HG03175 (cell line): ENCODE measurements around the gene RABGAP1L.
"Not testable (repeated sequence)": the region's sequence is repeated elsewhere in the genome, so short reads cannot be mapped to it uniquely, and the experiment has no call there.

ENCODE experiments used
- ATAC-seq: cut with Tn5 transposase; IDR thresholded peaks from one replicate; pipeline ENCODE4 v1.9.1; 2021; ENCODE audit warnings: mild to moderate bottlenecking, moderate library complexity; ENCODE audit not compliant: unreplicated experiment

Gene RABGAP1L

DNA sequence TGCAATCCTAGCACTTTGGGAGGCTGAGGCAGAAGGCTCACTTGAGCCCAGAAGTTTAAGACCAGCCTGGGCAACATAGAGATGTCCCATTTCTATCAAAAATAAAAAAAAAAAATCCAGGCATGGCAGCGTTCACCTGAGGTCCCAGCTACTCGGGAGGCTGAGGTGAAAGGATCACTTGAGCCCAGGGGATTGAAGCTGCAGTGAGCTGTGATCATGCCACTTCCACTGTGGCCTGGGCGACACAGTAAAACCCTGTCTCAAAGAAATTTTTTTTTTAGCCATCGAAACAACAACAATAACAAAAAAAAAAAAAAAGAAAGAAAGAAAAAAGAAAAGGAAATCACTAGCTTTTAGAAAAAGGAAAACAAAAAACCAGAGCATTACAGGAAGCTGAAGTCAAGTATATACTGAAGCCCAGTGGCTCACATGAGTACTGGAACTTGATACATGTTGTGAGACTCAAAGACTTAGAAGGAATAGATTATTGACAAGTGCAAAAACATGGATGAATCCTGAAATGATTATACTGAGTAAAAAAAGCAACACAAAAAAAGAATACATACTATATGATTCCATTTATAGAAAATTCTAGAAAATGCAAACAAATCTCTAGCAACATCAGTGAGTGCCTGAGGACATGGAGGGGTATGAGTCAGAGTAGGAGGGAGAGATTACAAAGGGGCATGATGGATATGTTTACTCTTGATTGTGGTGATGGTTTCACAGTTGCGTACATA, 6.1 kb upstream of the RABGAP1L start:
- no peak for ATAC-seq

DNA sequence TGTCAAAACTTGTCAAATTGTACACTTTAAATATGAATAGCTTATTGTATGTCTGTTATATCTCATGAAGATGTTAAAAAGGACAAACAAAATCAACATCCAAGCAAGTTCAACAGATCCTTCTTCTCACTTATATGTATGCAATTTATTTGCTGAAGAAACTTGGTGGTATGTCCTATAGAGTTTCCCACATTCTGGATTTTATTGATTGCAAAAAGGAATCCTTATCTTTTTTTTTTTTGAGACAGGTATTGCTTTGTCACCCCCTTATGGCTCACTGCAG, 5.6 kb upstream of the RABGAP1L start:
- ATAC-seq = no peak

- ATAC-seq = no peak
These were observed 2.9 kb upstream of the RABGAP1L start for GRCh38 chr1:174156437-174156836.

DNA sequence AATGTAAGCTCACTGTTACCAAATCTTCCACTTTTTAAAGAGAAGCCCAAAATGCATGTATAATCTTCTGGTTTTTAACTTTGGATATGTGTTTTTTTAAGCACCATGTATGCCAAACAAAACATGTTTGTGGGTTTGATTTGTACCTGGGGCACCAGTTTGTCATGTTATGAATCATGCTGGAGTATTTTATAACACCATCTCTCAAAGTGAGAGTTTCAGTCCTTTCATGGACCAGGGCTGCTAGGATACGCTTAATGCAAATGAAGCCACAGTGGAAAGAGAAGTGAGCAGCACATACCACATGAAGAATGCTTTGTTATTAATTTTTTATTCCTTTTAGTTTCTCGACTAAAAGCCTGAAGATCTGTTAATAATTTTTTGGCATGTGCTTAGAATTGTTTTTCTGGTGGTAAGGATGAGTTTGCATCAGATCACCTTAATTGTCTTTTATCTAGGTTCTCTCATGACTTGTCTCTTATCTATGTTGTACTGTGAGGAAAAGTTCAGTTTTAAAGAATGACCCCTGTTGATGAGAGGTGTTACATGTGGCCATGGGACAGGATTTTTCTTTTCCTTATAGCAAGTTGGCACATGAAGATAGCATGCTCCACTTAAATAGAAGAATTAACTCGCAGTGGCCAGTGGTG, 2.0 kb upstream of the RABGAP1L start:
- ATAC-seq = peak; percentile 64

- no peak for ATAC-seq
These were observed 511 bp upstream of the RABGAP1L start for GRCh38 chr1:174158767-174159251.

GRCh38 chr1:174160109-174160473, 771 bp downstream of the RABGAP1L start:
- ATAC-seq = no peak

DNA sequence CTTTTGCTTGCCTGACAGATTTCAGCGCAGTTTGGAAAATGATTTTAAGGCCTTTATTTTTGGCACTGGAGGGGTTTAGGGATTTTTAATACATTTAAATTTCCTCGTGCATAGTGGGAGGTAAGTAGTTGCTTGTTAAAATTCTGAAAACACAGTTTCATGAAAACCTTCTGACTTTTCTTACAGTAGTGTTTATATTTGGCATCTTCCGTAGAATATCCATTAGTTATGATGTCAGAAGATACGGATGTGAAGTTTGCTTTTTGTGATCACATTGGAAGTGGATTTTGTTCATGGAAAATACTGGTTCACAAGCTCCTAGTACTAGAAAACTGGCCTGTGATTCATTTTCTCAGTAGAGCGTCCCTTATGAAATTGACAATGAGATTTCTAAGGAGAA, 1.3 kb downstream of the RABGAP1L start:
- ATAC-seq = no peak

- no peak for ATAC-seq
These were observed 2.5 kb downstream of the RABGAP1L start for GRCh38 chr1:174161813-174162212.

DNA sequence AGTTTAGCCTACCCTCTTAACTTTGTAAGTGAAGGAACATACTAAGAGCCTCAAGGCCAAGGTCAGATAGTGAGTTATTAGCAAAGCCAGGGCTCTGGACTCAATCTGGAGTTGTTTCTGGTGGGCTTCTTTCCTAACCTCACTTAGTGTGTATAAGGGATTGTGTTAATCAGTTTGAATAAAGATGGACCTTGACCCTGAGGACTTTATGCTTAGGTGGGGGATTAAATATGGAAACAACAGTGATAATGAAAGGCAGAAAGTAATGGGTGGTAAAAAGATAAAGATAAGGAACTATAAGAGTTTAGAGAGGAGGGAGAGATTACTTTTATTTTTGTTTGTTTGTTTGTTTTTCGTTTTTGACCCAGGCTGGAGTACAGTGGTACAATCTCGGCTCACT, 5.5 kb downstream of the RABGAP1L start:
- no peak for ATAC-seq

DNA sequence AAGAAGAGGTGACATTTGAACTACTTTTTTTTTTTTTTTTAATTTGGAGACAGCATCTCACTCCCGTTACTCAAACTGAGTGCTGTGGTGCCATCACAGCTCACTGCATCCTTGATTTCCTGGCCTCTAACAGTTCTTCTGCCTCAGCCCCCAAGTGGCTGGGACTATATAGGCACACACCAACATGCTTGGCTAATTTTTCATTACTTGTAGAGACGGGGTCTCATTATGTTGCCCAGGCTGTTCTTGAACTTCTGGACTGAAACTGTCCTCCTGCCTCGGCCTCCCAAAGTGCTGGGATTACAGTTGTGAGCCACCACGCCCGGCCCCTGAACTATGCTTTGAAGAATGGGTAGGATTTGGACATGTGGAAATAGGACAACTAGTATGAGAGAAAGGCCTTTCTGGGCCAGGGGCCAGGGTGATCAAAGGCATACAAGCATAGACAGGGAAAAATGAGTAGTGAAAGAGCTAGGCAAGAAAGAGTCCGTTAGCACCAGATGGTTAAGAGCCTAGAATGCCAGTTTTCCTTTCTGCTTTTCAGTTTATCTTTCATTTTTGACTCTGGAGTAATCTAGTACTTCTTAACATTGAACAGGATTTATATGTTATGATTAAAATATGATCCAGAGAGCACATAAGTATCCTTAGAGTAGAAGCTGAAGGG, 6.3 kb downstream of the RABGAP1L start:
- no peak for ATAC-seq

DNA sequence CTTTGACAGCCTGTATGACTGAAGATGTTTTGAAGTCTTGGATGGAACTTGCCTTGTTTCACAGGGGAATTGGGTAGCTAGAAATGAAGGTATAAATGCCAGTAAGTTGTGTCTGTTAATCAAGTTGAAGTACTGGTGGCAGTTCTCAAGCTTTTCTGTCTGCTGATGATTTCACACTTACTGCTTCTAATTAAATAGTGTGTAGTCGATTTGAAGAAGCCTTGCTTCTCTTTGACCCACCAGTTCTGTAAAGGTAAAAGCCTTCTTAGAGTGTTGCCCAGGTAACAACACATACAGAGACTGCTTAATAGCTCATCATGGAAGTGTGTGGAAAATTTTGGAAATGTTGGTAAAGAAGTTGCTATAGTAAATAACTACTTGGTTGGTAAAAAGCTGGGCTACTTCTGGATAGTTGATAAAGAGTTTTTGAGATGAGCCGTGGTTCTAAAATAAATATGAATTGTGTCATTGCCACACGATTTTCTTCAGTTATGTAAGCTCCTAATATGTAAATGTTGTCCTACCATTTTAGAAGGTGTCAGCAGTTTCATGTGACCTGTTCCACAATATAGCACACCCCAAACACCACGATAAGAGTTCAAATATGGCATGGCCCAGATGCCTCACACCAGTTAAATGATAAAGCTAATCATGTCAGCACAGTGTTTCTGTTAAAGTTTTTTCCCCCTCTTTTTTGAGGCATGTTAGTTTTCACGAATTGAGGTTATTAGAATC, 7.4 kb downstream of the RABGAP1L start:
- peak; percentile 32 for ATAC-seq

- ATAC-seq = no peak
These were observed 8.0 kb downstream of the RABGAP1L start for GRCh38 chr1:174167265-174167803.

DNA sequence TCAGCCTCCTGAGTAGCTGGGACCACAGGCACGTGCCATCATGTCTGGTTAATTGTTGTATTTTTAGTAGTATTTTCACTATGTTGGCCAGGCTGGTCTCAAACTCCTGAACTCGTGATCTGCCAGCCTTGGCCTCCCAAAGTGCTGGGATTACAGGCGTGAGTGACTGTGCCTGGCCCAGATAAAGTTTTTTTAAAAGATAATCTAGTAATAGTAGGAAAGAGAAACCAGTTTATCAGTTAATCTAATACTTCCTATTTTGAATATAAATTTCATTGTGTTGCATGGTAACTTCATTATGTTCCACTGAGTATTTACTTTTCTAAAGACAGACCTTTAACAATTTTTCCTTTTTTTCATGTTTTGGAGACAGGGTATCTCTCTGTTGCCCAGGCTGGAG, 10.0 kb downstream of the RABGAP1L start:
- ATAC-seq = no peak

DNA sequence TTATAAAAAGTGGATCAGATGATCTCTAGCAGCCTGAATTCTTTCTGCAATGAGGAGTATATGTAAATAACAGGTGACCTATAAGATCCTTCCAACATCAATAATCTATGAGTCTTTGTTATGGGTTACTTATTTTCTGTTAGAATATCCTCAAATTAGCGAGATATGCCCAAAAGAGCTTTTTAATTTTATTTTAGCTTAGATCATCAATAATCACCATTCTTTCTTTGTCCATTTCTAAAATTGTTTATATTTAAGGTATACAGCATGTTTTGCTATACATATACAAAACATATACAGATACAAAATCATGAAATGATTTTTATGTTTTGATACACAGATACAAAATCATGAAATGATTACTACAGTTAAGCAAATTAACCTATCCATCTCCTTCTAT, 11.8 kb downstream of the RABGAP1L start:
- ATAC-seq = no peak

DNA sequence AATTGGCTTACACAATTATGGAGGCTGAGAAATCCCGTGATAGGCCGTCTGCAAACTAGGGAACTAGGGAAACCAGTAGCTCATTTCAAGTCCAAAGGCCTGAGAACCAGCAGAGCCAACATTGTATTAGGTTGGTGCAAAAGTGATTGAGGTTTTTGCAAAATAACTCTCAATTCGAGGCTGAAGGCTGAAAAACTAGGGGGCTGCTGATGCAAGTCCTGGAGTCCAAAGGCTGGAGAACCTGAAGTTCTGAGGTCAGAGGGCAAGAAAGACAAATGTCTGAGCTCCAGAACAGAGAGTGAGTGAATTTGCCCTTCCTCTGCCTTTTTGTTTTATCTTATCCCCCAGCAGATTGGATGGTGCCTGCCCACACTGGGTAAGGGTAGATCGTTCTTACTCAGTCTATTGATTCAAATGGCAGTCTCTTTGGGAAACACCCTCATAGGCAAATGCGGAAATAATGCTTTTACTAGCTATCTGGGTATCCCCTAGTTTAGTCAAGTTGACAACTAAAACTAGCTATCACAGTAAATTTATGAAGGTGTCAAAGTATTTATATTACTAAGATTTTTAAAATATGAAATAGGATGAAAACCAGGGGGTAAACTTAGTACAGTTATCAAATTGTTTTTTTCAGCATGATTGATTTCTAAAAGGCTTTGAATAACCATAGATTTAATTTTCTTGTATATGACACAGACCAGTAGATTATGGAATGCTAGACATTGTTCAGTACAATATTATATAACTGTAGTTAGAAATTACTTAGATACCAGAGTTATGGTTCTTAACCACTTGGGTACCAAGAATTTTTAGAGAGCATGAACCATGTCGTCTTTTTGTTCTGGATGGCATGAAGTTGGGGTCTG, 15.4 kb downstream of the RABGAP1L start:
- ATAC-seq = no peak

GRCh38 chr1:174178459-174178858, 19.1 kb downstream of the RABGAP1L start:
- ATAC-seq = not testable (repeated sequence)

GRCh38 chr1:174189428-174190062, 30.2 kb downstream of the RABGAP1L start:
- no peak for ATAC-seq

DNA sequence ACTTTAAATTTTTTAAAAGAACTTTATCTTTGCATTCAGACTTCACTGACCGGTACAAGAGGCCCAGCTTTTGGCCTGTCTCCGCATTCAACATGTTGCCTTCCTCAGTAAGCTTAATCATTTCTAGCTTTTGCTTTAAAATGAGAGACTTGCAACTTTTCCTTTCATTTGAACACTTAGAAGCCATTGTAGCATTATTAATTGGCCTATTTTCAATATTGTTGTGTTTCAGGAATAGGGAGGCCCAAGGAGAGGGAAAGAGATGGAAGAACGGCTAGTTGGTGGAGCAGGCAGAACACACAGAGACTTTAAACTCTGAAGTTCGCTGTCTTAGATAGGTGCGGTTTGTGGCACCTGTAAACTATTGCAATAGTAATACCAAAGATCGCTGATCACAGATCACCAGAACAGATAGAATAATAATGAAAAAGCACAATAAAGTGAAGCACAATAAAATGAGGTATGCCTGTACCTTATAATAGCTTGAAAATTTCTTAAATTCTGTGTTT, 31.4 kb downstream of the RABGAP1L start:
- no peak for ATAC-seq

GRCh38 chr1:174191349-174191862, 32.1 kb downstream of the RABGAP1L start:
- no peak for ATAC-seq
